OCI-LY7 (cell line): ENCODE data around the gene FLNB. TPM values are rescaled to one million over a fixed set of nuclear protein-coding genes. Genes with fewer than 3 reads are reported as not detected.
A peak's percentile ranks its signal among the peaks of the same experiment; 100 is the strongest.

Experiments
- BruUV-seq: library from RNA; stranded (reverse); fragments of 400-500 nt; replicated peaks from 2 replicates; lab custom pipeline; 2021; lab: Mats Ljungman, UMichigan
- CTCF ChIA-PET: fragments of 300-600 bp; sonication (Branson Sonifier 250); formaldehyde crosslinking; loops from one replicate; lab custom pipeline; 2022; ENCODE audit warnings: antibody characterized with exemption; ENCODE audit not compliant: unreplicated experiment; lab: Charles Lee
- POLR2A ChIA-PET: fragments of 300-600 bp; sonication (Branson Sonifier 250); formaldehyde crosslinking; loops from one replicate; lab custom pipeline; 2022; ENCODE audit warnings: antibody characterized with exemption; lab: Charles Lee
- DNase-seq: peaks from one replicate; pipeline ENCODE4 v3.0.0-alpha.2; 2015; ENCODE audit warnings: low spot score
- H2AFZ ChIP-seq: fragments of 200-600 bp; sonication (generic), shearing (Covaris generic); 2 replicates; pipeline ENCODE4 v1.6.1; 2014; ENCODE audit warnings: mild to moderate bottlenecking, antibody characterized with exemption, low read length, moderate library complexity
- H3K27ac ChIP-seq: fragments of 200-600 bp; sonication (generic); 2 replicates; pipeline ENCODE4 v1.5.1; 2014; ENCODE audit warnings: mixed run types, low read depth, mild to moderate bottlenecking, moderate library complexity, low read length, inconsistent platforms; ENCODE audit not compliant: poor library complexity, severe bottlenecking
- H3K36me3 ChIP-seq: fragments of 200-600 bp; sonication (generic); 2 replicates; pipeline ENCODE4 v1.6.1; 2014; ENCODE audit warnings: mild to moderate bottlenecking, antibody characterized with exemption, low read length, moderate library complexity, mixed read lengths; ENCODE audit not compliant: insufficient read depth
- H3K4me1 ChIP-seq: fragments of 200-600 bp; sonication (generic); 2 replicates; pipeline ENCODE4 v1.5.1; 2014; ENCODE audit warnings: mild to moderate bottlenecking, low read length; ENCODE audit not compliant: insufficient read depth, poor library complexity, severe bottlenecking
- H3K4me2 ChIP-seq: fragments of 200-600 bp; sonication (generic); 2 replicates; pipeline ENCODE4 v1.6.1; 2014; ENCODE audit warnings: mild to moderate bottlenecking, low read length
- H3K4me3 ChIP-seq: fragments of 200-600 bp; sonication (generic); 2 replicates; pipeline ENCODE4 v1.5.1; 2014; ENCODE audit warnings: mild to moderate bottlenecking, low read depth, low read length; ENCODE audit not compliant: poor library complexity, severe bottlenecking
- H3K79me2 ChIP-seq: fragments of 200-600 bp; sonication (generic); 2 replicates; pipeline ENCODE4 v1.6.1; 2016; ENCODE audit warnings: low read depth, mild to moderate bottlenecking, low read length, moderate library complexity, mixed read lengths; ENCODE audit not compliant: insufficient read depth
- H3K9me2 ChIP-seq: fragments of 200-600 bp; sonication (generic); 2 replicates; pipeline ENCODE4 v1.6.1; 2016; ENCODE audit warnings: mild to moderate bottlenecking, low read length, mixed read lengths; ENCODE audit not compliant: insufficient read depth
- H3K9me3 ChIP-seq: fragments of 200-600 bp; sonication (generic); 2 replicates; pipeline ENCODE4 v1.6.1; 2014; ENCODE audit warnings: mild to moderate bottlenecking, mixed run types, low read length, mixed read lengths
- H4K20me1 ChIP-seq: fragments of 200-600 bp; sonication (generic); 2 replicates; pipeline ENCODE4 v1.6.1; 2014; ENCODE audit warnings: mild to moderate bottlenecking, antibody characterized with exemption, low read length, moderate library complexity, mixed read lengths; ENCODE audit not compliant: insufficient read depth
- EZH2phosphoT487 ChIP-seq: fragments of 200-600 bp; sonication (generic); IDR thresholded peaks from 2 replicates; pipeline ENCODE4 v1.6.1; 2018; ENCODE audit warnings: low read depth, borderline replicate concordance, mild to moderate bottlenecking, mixed run types, antibody characterized with exemption, low read length, moderate library complexity, mixed read lengths
- intact Hi-C: fragments of 100-400 bp; cut with micrococcal nuclease; formaldehyde crosslinking; loops from one replicate; pipeline ENCODE4 v1.10.0; 2022; ENCODE audit not compliant: unreplicated experiment
- total RNA-seq, 2 experiments: library from RNA; depleted of rRNA in 1 of 2; stranded (reverse); fragments of >200 nt in 1 of 2; shearing (Covaris generic) in 1 of 2; gene quantifications; 2 replicates each; pipeline ENCODE4 v1.2.3, GENCODE V29; 2014 to 2022
- TF ChIP-seq, protein P1 (sequence below): fragments of 200-600 bp; sonication (generic); conservative IDR thresholded peaks from 2 replicates; pipeline ENCODE4 v1.5.1; 2014; ENCODE audit warnings: mild to moderate bottlenecking, antibody characterized with exemption, low read length, moderate library complexity, mixed read lengths

Gene FLNB
- total RNA-seq, 2 experiments from 2014 or later: 29.9 to 39.1 TPM

DNA sequence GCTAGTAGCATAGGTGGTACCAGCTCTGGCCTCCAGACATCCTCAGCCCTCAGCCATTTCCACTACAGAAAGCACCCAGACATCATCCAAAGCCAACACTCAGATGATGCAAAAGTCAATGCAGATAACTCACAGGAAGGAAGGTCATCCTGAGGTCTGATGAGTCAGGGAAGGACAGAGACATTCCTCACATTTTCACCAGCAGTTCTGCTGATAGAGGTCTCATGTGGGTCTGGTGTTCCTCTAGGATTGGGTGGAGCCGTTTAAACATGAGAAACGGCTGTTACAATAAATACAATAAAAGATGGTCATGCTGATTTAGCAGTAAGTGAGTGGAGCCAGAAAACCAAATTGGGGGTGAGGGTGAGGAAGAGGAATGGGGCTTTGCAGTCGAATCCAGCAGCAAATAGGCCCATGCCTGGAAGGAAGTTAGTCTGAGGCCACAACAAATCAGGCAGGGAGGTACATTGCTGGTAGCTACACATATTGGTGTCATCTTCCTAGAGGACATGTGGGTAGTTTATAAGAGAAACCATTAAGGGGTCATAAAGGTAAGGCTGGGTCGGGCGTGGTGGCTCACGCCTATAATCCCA lies 33.3 kb upstream of the FLNB start:
- Histone ChIP-seq H3K79me2 (no peaks in the 10 kb centered on the region), H3K9me3 (no peaks in the 10 kb centered on the region), H3K4me2 (no peak overlapping the region), H3K27ac (no peak overlapping the region), H3K4me3 (no peak overlapping the region), H2AFZ (no peak overlapping the region), H3K9me2 (no peaks in the 10 kb centered on the region), H3K4me1 (peaks cover 15% of the 10 kb centered on the region), H4K20me1 (no peaks in the 10 kb centered on the region), H3K36me3 (no peaks in the 10 kb centered on the region)
- POLR2A ChIA-PET: no interaction called here
- no TSS peak for BruUV-seq
- TF ChIP-seq, protein P1, sequence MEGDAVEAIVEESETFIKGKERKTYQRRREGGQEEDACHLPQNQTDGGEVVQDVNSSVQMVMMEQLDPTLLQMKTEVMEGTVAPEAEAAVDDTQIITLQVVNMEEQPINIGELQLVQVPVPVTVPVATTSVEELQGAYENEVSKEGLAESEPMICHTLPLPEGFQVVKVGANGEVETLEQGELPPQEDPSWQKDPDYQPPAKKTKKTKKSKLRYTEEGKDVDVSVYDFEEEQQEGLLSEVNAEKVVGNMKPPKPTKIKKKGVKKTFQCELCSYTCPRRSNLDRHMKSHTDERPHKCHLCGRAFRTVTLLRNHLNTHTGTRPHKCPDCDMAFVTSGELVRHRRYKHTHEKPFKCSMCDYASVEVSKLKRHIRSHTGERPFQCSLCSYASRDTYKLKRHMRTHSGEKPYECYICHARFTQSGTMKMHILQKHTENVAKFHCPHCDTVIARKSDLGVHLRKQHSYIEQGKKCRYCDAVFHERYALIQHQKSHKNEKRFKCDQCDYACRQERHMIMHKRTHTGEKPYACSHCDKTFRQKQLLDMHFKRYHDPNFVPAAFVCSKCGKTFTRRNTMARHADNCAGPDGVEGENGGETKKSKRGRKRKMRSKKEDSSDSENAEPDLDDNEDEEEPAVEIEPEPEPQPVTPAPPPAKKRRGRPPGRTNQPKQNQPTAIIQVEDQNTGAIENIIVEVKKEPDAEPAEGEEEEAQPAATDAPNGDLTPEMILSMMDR: no peak
- no peak for TF ChIP-seq EZH2phosphoT487
- intact Hi-C loops: no loop called here
- CTCF ChIA-PET: no interaction called here
- no peak for DNase-seq

DNA sequence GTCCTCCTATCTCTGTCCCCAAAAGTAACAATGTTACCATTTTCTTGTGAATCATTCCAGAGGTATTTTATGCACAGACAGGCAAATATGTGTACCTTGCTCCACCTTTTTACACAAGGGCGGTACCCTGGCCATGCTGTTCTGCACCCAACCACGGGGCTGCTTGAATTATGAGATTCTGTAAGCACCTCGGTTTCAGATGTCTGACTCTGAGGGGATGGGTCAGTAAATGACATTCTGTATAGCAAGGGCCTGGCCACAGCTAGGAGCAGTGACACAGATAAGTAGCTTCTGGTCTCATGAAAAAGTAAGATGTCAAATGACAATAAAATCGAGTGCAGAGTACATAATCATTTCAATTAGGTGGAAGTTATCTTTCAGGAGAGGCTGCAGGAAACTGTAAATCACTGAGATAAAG lies 30.4 kb upstream of the FLNB start:
- no peak overlapping the region for H3K4me3 ChIP-seq
- DNase-seq: no peak
- no peaks in the 10 kb centered on the region for H3K36me3 ChIP-seq
- CTCF ChIA-PET: no interaction called here
- no peaks in the 10 kb centered on the region for H4K20me1 ChIP-seq
- no peak overlapping the region for H3K27ac ChIP-seq
- intact Hi-C loops: no loop called here
- H3K9me2 ChIP-seq: no peaks in the 10 kb centered on the region
- H3K4me1 ChIP-seq: peaks cover 28% of the 10 kb centered on the region
- H2AFZ ChIP-seq: peak overlapping the region; percentile 38
- no peaks in the 10 kb centered on the region for H3K79me2 ChIP-seq
- no peak for TF ChIP-seq EZH2phosphoT487
- TF ChIP-seq, protein P1: no peak
- no TSS peak for BruUV-seq
- no peaks in the 10 kb centered on the region for H3K9me3 ChIP-seq
- POLR2A ChIA-PET: interaction anchor here (0.6 to 1.2 kb wide), 2 partner anchors 20 to 181 kb away, joined by 3 to 7 read pairs; no protein-coding TSS in a partner anchor
- H3K4me2 ChIP-seq: no peak overlapping the region

DNA sequence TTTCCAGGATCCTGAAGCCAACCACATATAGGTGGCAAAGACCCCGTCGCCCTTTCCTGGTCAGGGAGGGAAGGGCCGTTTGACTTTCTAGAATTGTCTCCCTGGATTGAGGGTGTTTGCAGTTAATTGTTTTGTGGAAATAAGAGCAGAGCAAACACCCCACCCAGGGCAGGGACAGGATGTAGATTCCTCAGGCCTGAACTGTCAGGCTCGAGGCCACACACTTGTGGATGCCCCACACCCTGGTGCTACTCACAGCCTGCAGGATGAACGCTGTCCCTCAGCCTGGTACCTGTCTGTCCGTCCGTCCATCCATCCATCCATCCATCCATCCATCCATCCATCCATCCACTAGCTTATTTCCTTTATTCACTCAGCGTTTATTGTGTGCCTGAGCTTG lies 29.9 kb upstream of the FLNB start:
- no TSS peak for BruUV-seq
- H3K9me3 ChIP-seq: no peaks in the 10 kb centered on the region
- TF ChIP-seq, protein P1: no peak
- no peak for TF ChIP-seq EZH2phosphoT487
- H2AFZ ChIP-seq: peak overlapping the region; percentile 38; the same call in 1 of the 2 replicates
- no peak overlapping the region for H3K27ac ChIP-seq
- intact Hi-C loops: no loop called here
- H3K79me2 ChIP-seq: no peaks in the 10 kb centered on the region
- H3K9me2 ChIP-seq: no peaks in the 10 kb centered on the region
- no peaks in the 10 kb centered on the region for H3K36me3 ChIP-seq
- H3K4me2 ChIP-seq: no peak overlapping the region
- H3K4me1 ChIP-seq: peaks cover 31% of the 10 kb centered on the region
- no peak overlapping the region for H3K4me3 ChIP-seq
- ChIA-PET POLR2A (interaction anchor here (0.6 to 1.2 kb wide), 4 partner anchors 20 to 547 kb away, joined by 3 to 9 read pairs (median 5); no protein-coding TSS in a partner anchor), CTCF (no interaction called here)
- H4K20me1 ChIP-seq: no peaks in the 10 kb centered on the region
- DNase-seq: no peak
